ENCODE data around the gene SLC22A7.

SLC22A7 gene

GRCh38 chr6:43297644-43298564 is at the start of gene SLC22A7:
SLC22A7 (plus strand) TSS chr6:43298260; CDS start chr6:43298359, 99 bp downstream.
- no peak for DNase-seq (ENCODE audit: low read depth)

DNA sequence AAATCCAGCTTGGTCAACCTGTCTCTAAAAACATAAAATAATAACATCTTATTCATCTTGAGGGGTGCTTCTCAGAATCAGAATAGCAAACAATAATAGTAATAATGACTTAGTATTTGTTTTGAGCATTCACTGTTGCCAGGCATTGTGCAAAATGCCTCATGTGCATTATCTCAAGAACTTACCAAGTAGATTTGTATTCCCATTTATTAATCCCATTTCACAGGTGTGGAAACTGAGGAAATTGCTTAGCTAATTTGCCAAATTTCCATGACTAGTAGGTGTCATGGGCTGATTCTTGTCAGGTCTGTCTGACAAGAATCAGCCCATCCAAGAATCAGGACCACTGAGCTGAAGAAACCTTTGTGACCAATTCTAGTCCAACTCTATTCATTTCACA is 49.3 kb upstream of the SLC22A7 start:
- DNase-seq (ENCODE audit: low read depth), result no peak

- DNase-seq (ENCODE audit: low read depth), result no peak
Observed at GRCh38 chr6:43250992-43251373, 47.1 kb upstream of the SLC22A7 start.

- no peak for DNase-seq (ENCODE audit: low read depth)
Observed at GRCh38 chr6:43253401-43253800, 44.7 kb upstream of the SLC22A7 start.

DNA sequence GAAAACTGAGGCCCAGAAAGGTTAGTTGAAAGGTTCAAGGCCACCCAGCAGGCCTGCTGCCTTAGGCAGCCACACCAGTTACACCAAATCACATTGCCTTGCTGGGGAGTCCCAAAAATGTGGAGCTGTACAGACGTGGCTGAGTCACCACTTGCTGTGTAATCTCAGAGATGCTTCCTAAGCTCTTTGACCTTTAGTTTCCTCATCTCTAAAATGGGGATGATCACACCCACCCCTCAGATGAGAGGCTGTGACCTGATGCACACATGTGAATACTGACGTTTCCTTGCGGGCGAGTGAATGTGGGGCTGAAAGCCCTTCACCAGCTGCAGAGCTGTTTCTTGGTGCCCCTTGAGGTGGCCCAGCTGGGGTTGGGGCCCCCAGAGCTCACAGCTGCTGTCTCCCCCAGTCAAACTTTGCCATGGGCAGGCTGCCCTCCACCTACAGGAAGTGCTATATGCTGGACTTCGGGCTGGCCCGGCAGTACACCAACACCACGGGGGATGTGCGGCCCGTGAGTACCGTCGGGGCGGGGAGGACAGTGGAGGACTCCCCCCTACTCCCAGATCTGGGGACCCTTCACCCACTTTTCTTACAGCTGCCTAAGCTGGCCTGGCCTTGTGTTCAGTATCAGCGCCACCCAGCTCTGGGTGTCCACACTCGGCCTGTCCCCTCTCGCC is 43.8 kb upstream of the SLC22A7 start:
- no peak for DNase-seq (ENCODE audit: low read depth)

GRCh38 chr6:43254846-43255245 is 43.2 kb upstream of the SLC22A7 start:
- DNase-seq (ENCODE audit: low read depth), result no peak

- DNase-seq (ENCODE audit: low read depth), result no peak
Observed at GRCh38 chr6:43255408-43256054, 42.5 kb upstream of the SLC22A7 start.

- DNase-seq (ENCODE audit: low read depth), result no peak
Observed at GRCh38 chr6:43256670-43257366, 41.2 kb upstream of the SLC22A7 start.

- DNase-seq (ENCODE audit: low read depth), result no peak
Observed at GRCh38 chr6:43257367-43258145, 40.5 kb upstream of the SLC22A7 start.

DNA sequence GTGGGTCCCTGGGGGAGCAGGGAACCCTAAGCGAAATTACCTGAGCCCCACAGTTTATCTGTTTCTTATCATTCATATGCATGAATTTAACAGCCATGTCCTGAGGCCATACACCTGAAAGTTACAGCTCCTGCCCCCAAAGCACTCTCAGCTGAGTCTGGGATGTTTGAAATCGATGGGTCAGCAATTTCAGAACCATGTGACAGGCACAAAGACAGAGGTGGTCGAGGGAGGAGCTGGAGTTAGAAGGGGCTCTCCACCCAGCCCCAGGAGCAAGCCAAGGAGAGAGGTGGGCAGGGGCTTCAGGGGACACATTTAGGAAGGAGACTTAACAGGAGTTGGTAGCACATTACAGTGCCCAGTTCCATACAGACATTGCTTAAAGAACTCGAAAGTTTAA is 39.9 kb upstream of the SLC22A7 start:
- no peak for DNase-seq (ENCODE audit: low read depth)

DNA sequence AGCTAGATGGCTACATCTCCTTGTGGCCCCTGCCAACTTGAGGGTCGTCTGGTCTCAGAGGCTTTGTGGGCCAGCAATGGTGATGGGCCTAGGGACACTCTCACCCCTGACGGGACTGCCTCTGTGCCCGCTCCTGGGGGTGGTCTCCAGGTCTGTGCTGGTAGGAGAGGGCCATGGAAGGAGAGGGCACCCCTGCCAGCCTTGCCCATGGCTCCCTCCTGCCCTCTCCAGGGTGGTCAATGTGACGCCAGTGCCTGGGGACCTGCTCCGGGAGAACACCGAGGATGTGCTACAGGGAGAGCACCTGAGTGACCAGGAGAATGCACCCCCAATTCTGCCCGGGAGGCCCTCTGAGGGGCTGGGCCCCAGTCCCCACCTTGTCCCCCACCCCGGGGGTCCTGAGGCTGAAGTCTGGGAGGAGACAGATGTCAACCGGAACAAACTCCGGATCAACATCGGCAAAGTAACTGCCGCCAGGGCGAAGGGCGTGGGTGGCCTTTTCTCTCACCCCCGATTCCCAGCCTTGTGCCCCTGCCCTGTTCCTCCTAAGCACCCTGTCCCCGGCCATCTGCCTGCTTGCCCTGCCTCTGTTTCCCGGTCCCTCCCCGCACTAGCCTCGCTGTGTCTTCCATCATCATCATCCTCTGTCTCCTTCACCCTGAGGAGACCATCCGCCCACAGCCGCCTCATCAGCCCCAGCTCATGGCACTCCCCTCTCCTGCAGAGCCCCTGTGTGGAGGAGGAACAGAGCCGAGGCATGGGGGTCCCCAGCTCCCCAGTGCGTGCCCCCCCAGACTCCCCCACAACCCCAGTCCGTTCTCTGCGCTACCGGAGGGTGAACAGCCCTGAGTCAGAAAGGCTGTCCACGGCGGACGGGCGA is 39.0 kb upstream of the SLC22A7 start:
- no peak for DNase-seq (ENCODE audit: low read depth)

GRCh38 chr6:43260791-43261190 is 37.3 kb upstream of the SLC22A7 start:
- no peak for DNase-seq (ENCODE audit: low read depth)

DNA sequence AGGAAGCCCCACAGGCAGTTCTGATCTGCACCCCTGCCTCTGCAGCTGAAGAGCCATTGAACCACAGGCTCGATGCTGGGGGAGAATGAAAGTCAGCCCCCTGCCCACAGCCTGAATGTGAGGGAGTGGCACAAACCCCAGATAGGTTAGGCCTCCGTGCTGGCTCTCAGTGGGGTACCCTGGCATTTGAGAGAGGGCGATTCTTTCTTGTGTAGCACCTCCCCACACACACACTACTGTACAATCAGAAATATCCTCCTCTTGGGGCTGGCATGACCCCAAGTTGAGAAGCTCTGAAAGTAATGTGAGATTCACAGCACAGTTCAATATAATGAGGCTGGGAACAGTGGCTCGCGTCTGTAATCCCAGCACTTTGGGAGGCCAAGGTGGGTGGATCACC is 36.9 kb upstream of the SLC22A7 start:
- DNase-seq (ENCODE audit: low read depth), result no peak

GRCh38 chr6:43262000-43262779 is 35.9 kb upstream of the SLC22A7 start:
- DNase-seq (ENCODE audit: low read depth), result no peak

GRCh38 chr6:43262780-43263313 is 35.2 kb upstream of the SLC22A7 start:
- DNase-seq (ENCODE audit: low read depth), result no peak

DNA sequence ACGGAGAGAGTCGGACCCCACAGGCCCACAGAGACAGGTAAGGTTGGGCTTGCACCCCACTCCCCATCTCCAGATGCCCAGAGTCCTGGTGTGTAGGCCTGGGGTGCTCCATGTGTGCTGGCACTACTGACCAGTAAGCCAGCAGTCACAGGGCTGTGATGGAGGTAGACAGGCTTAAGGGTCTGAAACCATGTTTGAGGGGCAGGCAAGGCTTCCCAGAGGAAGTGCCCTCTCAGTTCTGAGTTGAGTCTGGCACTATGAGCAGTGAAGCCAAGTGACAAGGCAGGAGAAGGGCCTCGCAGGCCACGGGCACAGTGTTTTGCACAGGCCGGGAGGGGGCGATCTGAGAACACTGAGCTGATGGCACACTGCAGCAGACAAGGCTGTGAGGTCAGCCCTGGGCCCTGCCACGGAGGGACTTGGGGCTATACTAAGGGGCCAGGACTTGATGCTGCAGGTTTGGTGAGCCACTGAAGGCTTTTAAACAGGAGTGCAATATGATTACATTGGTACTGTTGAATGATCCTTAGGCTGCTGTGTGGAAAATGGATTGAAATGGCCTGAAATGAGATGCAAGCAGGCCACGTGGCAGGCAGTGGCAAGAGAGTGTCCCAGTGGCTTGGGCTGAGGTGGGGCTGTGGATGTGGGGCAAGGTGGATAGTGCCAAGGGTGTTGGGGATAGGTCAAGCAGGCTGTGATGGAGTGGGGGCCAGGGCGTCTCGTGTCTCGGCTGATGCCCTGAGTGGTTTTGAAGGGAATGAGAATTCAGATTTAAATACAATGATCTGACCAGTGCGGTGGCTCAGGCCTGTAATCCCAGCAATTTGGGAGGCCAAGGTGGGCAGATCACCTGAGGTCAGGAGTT is 34.5 kb upstream of the SLC22A7 start:
- DNase-seq (ENCODE audit: low read depth), result peak; percentile 38

DNA sequence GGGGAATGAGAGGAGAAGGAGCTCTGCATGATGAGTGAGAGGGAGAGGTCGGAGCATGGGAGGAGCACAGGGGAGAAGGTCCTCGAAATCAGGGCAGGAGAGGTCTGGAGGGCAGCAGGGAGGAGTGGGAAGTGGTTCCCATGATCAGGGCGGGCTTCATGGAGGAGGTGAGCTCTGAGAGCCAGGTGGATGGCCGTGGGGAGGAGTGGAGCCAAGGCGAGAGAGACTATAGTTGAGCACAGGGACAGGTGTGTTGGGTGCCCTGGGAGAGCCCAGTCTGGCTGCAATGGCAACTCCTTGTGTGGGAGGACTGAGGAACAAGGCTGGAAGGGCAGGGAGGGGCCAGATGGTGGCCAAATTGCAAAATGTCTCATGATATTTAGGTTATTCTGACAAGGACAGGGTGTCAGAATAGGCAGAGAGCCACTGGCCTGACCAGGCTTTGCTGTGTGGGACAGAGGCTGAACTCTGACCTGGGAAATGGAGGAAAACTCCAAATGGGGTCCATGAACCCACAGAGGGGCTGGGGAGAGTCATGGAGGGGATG is 33.4 kb upstream of the SLC22A7 start:
- DNase-seq (ENCODE audit: low read depth), result no peak

GRCh38 chr6:43265564-43265963 is 32.5 kb upstream of the SLC22A7 start:
- no peak for DNase-seq (ENCODE audit: low read depth)

Measured in CMK (cell line).